ENCODE results near the gene SIX3. TPM values are rescaled to one million over a fixed set of nuclear protein-coding genes. Genes with fewer than 3 reads are reported as not detected.

The SIX3 gene
- total and polyA plus RNA-seq, 2 of the 4 experiments (the other 2 are of a cell fraction), result not detected

DNA sequence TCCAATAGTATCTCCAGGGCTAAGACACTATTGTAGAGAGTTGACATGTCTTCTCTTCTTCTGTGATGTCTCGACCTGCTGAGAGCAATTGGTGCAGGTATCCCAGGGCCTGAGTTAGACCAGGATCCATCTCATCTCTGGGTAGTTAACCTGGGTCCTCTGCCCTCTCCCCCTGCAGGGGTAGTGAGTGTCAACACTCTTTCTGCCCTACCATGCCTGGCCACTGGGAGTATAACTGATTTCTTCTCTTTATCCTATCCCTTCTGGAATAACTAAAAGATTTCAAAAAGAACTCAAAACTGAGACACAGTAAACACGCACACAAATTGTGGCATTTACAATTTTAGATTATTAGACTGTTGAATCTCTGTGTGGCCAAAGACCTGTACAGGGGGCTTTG is 20.8 kb upstream of the SIX3 start:
- Histone ChIP-seq H4K5ac (ENCODE audit: low read depth, low read length) (no peak overlapping the region), H3K4me1 (ENCODE audit: control insufficient read depth, insufficient read depth, low read length) (no peaks in the 10 kb centered on the region), H2BK15ac (ENCODE audit: low read depth, low read length) (no peak overlapping the region), H4K91ac (ENCODE audit: insufficient read depth, low read depth, low read length) (no peak overlapping the region), H3K36me3 (ENCODE audit: control insufficient read depth, insufficient read depth, low read length) (no peaks in the 10 kb centered on the region), H3K4ac (ENCODE audit: low read depth, low read length) (no peak overlapping the region), H2AFZ (replicated peaks; ENCODE audit: low read length, poor library complexity) (no peak overlapping the region), H3K4me3 (ENCODE audit: insufficient read depth, low read depth, low read length) (no peak overlapping the region), H2AK9ac (replicated peaks; ENCODE audit: low read depth, low read length, poor library complexity) (no peak overlapping the region), H3K9ac (ENCODE audit: low read depth, low read length) (no peak overlapping the region), H2BK120ac (ENCODE audit: low read depth, low read length) (no peak overlapping the region), H3K27ac (ENCODE audit: insufficient read depth, low read length) (no peak overlapping the region), H3K27me3 (ENCODE audit: control insufficient read depth, insufficient read depth, low read length) (peaks cover 28% of the 10 kb centered on the region), H3K14ac (replicated peaks; ENCODE audit: low read depth, low read length) (no peak overlapping the region), H4K20me1 (ENCODE audit: insufficient read depth, low read length) (no peaks in the 10 kb centered on the region), H2BK20ac (ENCODE audit: low read depth, low read length) (no peak overlapping the region), H3K56ac (ENCODE audit: extremely low read depth, insufficient read depth, low read length) (no peak overlapping the region), H3K9me1 (ENCODE audit: insufficient read depth, low read length) (no peaks in the 10 kb centered on the region), H3K9me3 (ENCODE audit: control insufficient read depth, insufficient read depth, low read length) (no peaks in the 10 kb centered on the region), H3K79me1 (ENCODE audit: low read depth in 1 of 2, low read length in 2 of 2) (no peaks in the 10 kb centered on the region), H3K23ac (ENCODE audit: low read depth, low read length) (no peak overlapping the region), H2BK5ac (ENCODE audit: low read depth, low read length, poor library complexity, severe bottlenecking) (no peak overlapping the region), H3K4me2 (ENCODE audit: low read depth, low read length) (no peak overlapping the region), H4K8ac (ENCODE audit: low read depth in 2 of 2, low read length in 2 of 2) (no peak overlapping the region), H2AK5ac (ENCODE audit: low read depth, low read length) (no peak overlapping the region), H3K18ac (ENCODE audit: low read depth, low read length) (no peak overlapping the region)
- TF ChIP-seq NFE2L2 (IDR thresholded peaks at IDR 0.05; ENCODE audit: low read depth, low read length) (no peak), USF2 (IDR thresholded peaks at IDR 0.05; ENCODE audit: low read depth, low read length) (no peak)
- no peak for ATAC-seq (ENCODE audit: low read depth)
- CTCF ChIA-PET, result no interaction called here
- BruUV-seq (replicated peaks), result no TSS peak
- in situ Hi-C loops (cut with MboI; ENCODE audit: low sequenced_read_pairs), result no loop called here
- no peak for DNase-seq
- dilution Hi-C loops (cut with HindIII; ENCODE audit: low sequenced_read_pairs, unreplicated experiment), result no loop called here
- POLR2A ChIA-PET (ENCODE audit: unreplicated experiment), result interaction anchor here (0.7 kb wide), 1 partner anchor 434 kb away, joined by 3 read pairs; no protein-coding TSS in a partner anchor
- intact Hi-C loops (cut with micrococcal nuclease), result no loop called here
- WGBS, 2 experiments (ENCODE audit: extremely low coverage in 2 of 2, insufficient read length in 1 of 2), result no CpG with 5 or more reads among the region's 2 CpGs
